ENCODE data around the gene ADD1. TPM values are rescaled to one million over a fixed set of nuclear protein-coding genes. Genes with fewer than 3 reads are reported as not detected.
A peak's percentile ranks its signal among the peaks of the same experiment; 100 is the strongest.
"Not testable (repeated sequence)": the region's sequence is repeated elsewhere in the genome, so short reads cannot be mapped to it uniquely, and the experiment has no call there.

ADD1 gene
- total and polyA plus RNA-seq, 5 experiments from 2014 or later: 129 to 309 (median 151) TPM

DNA sequence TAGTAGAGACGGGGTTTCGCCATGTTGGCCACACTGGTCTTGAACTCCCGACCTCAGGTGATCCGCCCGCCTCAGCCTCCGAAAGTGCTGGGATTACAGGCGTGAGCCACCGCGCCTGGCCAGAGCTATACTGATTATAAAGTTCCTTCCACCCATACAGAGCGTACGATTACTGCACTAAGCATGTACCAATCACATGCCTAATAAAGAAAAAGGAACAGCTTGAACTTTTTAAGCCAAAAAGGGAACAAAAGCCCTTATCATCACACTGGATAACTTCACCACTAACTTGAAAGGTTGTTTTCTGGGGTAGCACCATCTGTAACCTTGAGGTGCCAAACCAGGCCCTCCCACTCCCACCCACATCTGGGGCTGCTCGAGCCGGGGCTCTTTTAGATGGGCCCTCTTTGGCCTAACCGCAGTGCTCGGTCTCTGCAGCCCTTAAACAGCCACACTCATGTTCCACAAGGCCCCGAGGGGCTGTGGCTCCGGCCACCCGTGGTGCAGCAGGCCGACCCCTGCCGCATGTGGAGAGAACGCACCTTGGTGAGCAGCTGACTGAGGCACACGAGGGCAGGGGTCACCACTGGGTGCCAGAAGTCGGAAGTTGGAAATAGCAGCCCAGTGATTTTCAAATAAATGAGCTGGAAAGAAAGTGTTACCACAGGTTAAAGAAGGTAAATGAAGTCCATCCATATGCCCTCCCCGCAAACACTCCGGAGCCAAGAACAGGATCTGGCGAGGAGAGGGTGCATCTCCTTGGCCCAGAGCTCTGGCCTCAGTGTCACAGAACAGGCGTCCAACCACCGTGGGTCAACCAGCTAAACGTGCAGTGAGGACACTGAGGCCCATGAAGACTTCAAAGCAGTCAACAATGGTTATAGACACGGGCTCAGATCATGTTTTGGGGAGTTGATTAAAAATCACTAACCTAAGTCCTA lies 101.2 kb downstream of the ADD1 start:
- Mint-ChIP-seq H3K36me3 (peaks cover 0 to 92% (median 3%) of the 10 kb centered on the region in 3 donors), H3K9me3 (no peaks in the 10 kb centered on the region), H3K27me3 (no peaks in the 10 kb centered on the region), H3K4me3 (no peak overlapping the region), H3K27ac (peak overlapping the region in 3 of 10 donors; percentile 9 to 20 (median 15)), H3K4me1 (peaks cover 0 to 12% (median 2%) of the 10 kb centered on the region in 4 donors)
- DNase-seq (peak in 1 of 10 donors; percentile 19), ATAC-seq (no peak)
- POLR2A ChIA-PET: interaction anchor here (0.6 to 1.3 kb wide), 2 partner anchors 9 to 179 kb away, joined by 3 to 4 read pairs; no protein-coding TSS in a partner anchor

GRCh38 chr4:2945619-2946604 lies 102.3 kb downstream of the ADD1 start:
- POLR2A ChIA-PET: interaction anchor here (0.6 to 1.4 kb wide), 2 partner anchors 16 to 180 kb away, joined by 3 to 6 read pairs; no protein-coding TSS in a partner anchor
- not testable (repeated sequence) for H3K27me3 Mint-ChIP-seq, H3K9me3 Mint-ChIP-seq, ATAC-seq, H3K4me3 Mint-ChIP-seq
- H3K4me1 Mint-ChIP-seq: peaks cover 0 to 15% (median 3%) of the 10 kb centered on the region in 4 donors
- peak overlapping the region in 1 of 10 donors; percentile 35 for H3K27ac Mint-ChIP-seq
- H3K36me3 Mint-ChIP-seq: peaks cover 0 to 94% (median 7%) of the 10 kb centered on the region in 3 donors
- peak in 1 of 10 donors; percentile 44 for DNase-seq

GRCh38 chr4:2946812-2947600 lies 103.4 kb downstream of the ADD1 start:
- peaks cover 0 to 94% (median 10%) of the 10 kb centered on the region in 3 donors for H3K36me3 Mint-ChIP-seq
- H3K4me1 Mint-ChIP-seq: peaks cover 0 to 15% (median 3%) of the 10 kb centered on the region in 4 donors
- H3K9me3 Mint-ChIP-seq: no peaks in the 10 kb centered on the region
- no peak overlapping the region for H3K4me3 Mint-ChIP-seq
- peak in 1 of 10 donors; percentile 52 for DNase-seq
- H3K27me3 Mint-ChIP-seq: no peaks in the 10 kb centered on the region
- H3K27ac Mint-ChIP-seq: peak overlapping the region in 1 of 10 donors; percentile 48
- ATAC-seq: no peak
- POLR2A ChIA-PET: interaction anchor here (1.4 to 1.5 kb wide), 2 partner anchors 11 to 15 kb away, joined by 5 to 6 read pairs; no protein-coding TSS in a partner anchor

DNA sequence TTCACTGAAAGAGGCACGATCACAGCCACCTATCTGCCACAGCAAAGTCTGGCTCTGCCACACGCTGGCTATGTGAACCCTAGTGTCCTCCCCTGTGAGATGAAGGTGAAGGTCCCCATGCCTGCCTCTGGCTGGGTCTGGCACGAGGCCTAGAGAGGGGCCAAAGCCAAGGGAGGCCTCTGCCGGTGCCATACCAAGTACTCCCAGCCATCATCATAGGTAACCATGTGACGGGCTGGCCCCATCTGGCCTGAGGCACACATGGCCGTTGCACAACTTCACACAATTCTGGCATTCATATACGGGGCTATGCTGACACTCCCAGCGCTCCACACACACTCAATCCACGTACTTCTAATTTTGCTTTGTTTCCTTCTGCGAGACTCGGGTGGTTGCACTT lies 104.3 kb downstream of the ADD1 start:
- ATAC-seq: no peak
- Mint-ChIP-seq H3K36me3 (peaks cover 0 to 96% (median 11%) of the 10 kb centered on the region in 3 donors), H3K27me3 (no peaks in the 10 kb centered on the region), H3K27ac (peak overlapping the region in 1 of 10 donors; percentile 57), H3K4me3 (no peak overlapping the region), H3K9me3 (no peaks in the 10 kb centered on the region), H3K4me1 (peaks cover 0 to 10% (median 1%) of the 10 kb centered on the region in 4 donors)
- POLR2A ChIA-PET: interaction anchor here (1.5 kb wide), 1 partner anchor 12 kb away, joined by 5 read pairs; no protein-coding TSS in a partner anchor
- DNase-seq: peak in 1 of 10 donors; percentile 4

- peaks cover 0 to 10% (median 3%) of the 10 kb centered on the region in 4 donors for H3K4me1 Mint-ChIP-seq
Observed at GRCh38 chr4:2948895-2949781, 105.5 kb downstream of the ADD1 start.

DNA sequence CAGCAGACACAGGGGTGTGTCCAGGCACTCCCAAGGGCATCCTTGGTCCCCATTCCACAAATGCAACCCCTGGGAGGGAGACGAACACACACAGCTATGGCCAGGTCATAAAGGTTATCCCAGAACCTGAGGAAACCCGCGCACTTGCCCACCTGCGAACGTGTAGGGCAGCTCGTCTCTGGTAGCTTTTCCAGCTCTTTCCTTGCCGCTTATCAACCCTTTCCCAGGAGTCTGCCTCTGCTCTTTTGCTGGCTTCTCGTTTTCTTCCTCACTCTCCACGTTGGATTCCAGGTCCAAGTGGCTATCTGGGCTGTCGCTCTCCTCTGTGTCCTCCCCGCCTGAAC lies 106.1 kb downstream of the ADD1 start:
- H3K27ac Mint-ChIP-seq: no peak overlapping the region
- DNase-seq (no peak), ATAC-seq (no peak)
- H3K27me3 Mint-ChIP-seq: no peaks in the 10 kb centered on the region
- peaks cover 0 to 10% (median 6%) of the 10 kb centered on the region in 4 donors for H3K4me1 Mint-ChIP-seq
- H3K9me3 Mint-ChIP-seq: no peaks in the 10 kb centered on the region
- no peak overlapping the region for H3K4me3 Mint-ChIP-seq
- peaks cover 0 to 97% (median 19%) of the 10 kb centered on the region in 3 donors for H3K36me3 Mint-ChIP-seq
- POLR2A ChIA-PET: no interaction called here

More at GRCh38 chr4:2948895-2949781, 105.5 kb downstream of the ADD1 start:
- ATAC-seq (peak in 1 of 2 donors; percentile 32), DNase-seq (peak in 1 of 10 donors; percentile 63)
- H3K27me3 Mint-ChIP-seq: no peaks in the 10 kb centered on the region
- H3K9me3 Mint-ChIP-seq: no peaks in the 10 kb centered on the region
- POLR2A ChIA-PET: no interaction called here
- H3K27ac Mint-ChIP-seq: peak overlapping the region in 4 of 10 donors; percentile 25 to 71 (median 50)
- H3K36me3 Mint-ChIP-seq: peaks cover 0 to 97% (median 17%) of the 10 kb centered on the region in 3 donors
- no peak overlapping the region for H3K4me3 Mint-ChIP-seq

DNA sequence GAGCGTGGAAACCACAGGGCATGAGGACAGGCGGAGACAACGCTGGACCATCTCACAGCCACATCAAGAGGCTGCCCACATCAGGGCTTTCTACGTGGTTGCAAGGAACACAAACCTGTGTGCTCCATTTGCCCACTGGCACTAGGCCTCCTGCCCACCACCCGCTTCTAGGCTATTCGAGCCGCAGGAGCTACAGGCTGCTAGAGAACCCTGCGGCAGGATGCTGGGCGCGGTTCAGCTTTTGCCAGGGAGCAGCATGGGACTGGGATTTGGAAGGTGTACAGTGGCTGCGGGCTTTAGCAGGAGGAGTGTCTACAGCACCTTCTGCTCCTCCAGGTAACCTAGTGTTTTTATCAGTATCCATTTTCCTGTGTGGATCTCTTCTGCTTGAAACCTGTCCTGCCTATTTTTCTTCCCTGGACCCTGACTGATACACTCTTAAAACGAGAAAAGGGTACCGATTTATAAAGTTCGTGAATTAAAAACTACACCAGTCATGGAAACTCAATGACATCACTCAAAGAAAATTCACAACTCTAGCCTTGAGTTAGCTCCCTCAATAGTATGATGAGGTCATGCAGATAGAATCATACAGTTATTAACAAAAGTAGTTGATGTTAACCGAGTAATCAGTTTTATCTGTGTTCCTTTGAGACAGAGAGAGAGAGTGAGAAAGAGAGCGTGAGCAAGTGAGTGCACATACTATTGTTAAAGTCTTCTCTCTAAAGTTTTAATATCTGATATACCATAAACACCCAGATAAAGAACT lies 106.8 kb downstream of the ADD1 start:
- Mint-ChIP-seq H3K4me3 (no peak overlapping the region), H3K4me1 (peaks cover 0 to 12% (median 6%) of the 10 kb centered on the region in 4 donors), H3K27ac (peak overlapping the region in 2 of 10 donors; percentile 35 to 38), H3K27me3 (no peaks in the 10 kb centered on the region), H3K9me3 (no peaks in the 10 kb centered on the region), H3K36me3 (peaks cover 0 to 95% (median 19%) of the 10 kb centered on the region in 3 donors)
- ATAC-seq (no peak), DNase-seq (no peak)
- POLR2A ChIA-PET: interaction anchor here (0.9 kb wide), 1 partner anchor 13 kb away, joined by 3 read pairs; the partner anchor contains the start of gene GRK4

GRCh38 chr4:2953496-2953895 lies 109.9 kb downstream of the ADD1 start:
- ATAC-seq (no peak), DNase-seq (no peak)
- Mint-ChIP-seq H3K27me3 (no peaks in the 10 kb centered on the region), H3K9me3 (no peaks in the 10 kb centered on the region), H3K27ac (peak overlapping the region in 1 of 10 donors; percentile 48), H3K4me1 (peaks cover 5 to 27% (median 14%) of the 10 kb centered on the region in 4 donors), H3K36me3 (peaks cover 3 to 97% (median 24%) of the 10 kb centered on the region in 3 donors), H3K4me3 (no peak overlapping the region)
- POLR2A ChIA-PET: interaction anchor here (1.2 to 1.4 kb wide), 2 partner anchors 10 to 47 kb away, joined by 3 to 4 read pairs; partner anchors contain the start of genes GRK4 and NOP14

DNA sequence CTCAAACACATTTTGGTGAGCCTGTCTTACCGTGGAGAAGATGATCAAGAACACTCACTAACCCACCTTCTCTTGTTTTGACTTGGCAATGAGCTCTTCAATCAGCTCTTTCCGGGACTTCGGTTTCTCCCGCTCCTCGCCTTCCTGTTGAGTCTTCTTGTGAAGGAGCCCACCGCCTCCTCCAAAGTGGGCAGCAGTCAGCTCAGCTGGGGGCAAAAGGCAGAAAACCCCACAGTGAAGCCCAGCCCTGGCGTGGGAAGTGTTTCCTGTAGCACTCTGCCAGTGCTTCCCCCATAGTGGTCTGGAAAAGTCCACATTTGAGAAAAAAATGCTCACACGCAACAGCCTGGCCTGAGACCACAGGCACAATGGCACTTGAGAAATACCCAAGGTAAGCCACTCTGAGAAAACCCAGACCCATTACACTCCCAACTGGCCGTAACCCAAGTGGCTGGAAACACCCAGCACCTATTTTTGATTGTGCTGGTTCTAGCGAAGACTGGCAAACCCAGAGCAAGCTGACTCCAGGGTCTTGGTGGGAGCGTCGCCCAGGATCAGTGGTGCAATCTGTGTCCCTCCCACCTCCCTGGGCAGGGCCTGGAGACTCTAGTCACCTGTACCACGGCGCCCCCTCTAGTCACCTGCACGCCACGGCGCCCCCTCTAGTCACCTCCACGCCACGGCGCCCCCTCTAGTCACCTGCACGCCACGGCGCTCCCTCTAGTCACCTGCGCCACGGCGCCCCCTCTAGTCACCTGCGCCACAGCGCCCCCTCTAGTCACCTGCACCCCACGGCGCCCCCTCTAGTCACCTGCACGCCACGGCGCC lies 110.9 kb downstream of the ADD1 start:
- Mint-ChIP-seq H3K4me3 (no peak overlapping the region), H3K4me1 (peaks cover 13 to 36% (median 22%) of the 10 kb centered on the region in 4 donors), H3K27me3 (no peaks in the 10 kb centered on the region), H3K27ac (peak overlapping the region in 8 of 10 donors; percentile 38 to 90 (median 60)), H3K9me3 (no peaks in the 10 kb centered on the region), H3K36me3 (peaks cover 3 to 95% (median 24%) of the 10 kb centered on the region in 3 donors)
- ATAC-seq: peak; percentile 41 to 75
- peak in 6 of 10 donors; percentile 26 to 55 (median 34) for DNase-seq
- POLR2A ChIA-PET: interaction anchor here (1.2 to 1.4 kb wide), 2 partner anchors 9 to 48 kb away, joined by 3 to 4 read pairs; partner anchors contain the start of genes GRK4 and NOP14

Data from naive thymus-derived CD8-positive, alpha-beta T cell (primary cell).